GM19468 (cell line): ENCODE data around the gene ALOX5AP.

ENCODE experiments used
- ATAC-seq: cut with Tn5 transposase; IDR thresholded peaks from one replicate; pipeline ENCODE4 v1.9.1; 2021; ENCODE audit warnings: mild to moderate bottlenecking, moderate library complexity, moderate number of reproducible peaks; ENCODE audit not compliant: unreplicated experiment; ENCODE audit errors: extremely low read depth

The ALOX5AP gene

GRCh38 chr13:30791354-30792001, 56.1 kb downstream of the ALOX5AP start:
- no peak for ATAC-seq

- no peak for ATAC-seq
Observed at GRCh38 chr13:30792285-30793000, 57.1 kb downstream of the ALOX5AP start.

GRCh38 chr13:30796132-30796572, 60.8 kb downstream of the ALOX5AP start:
- no peak for ATAC-seq

- no peak for ATAC-seq
Observed at GRCh38 chr13:30796631-30797601, 61.6 kb downstream of the ALOX5AP start.

- no peak for ATAC-seq
Observed at GRCh38 chr13:30797847-30798535, 62.6 kb downstream of the ALOX5AP start.

GRCh38 chr13:30798776-30799355, 63.5 kb downstream of the ALOX5AP start:
- ATAC-seq = no peak

GRCh38 chr13:30799356-30799824, 64.0 kb downstream of the ALOX5AP start:
- no peak for ATAC-seq

GRCh38 chr13:30800107-30800506, 64.8 kb downstream of the ALOX5AP start:
- no peak for ATAC-seq

- ATAC-seq = no peak
Observed at GRCh38 chr13:30802501-30802900, 67.2 kb downstream of the ALOX5AP start.

- peak; percentile 81 for ATAC-seq
Observed at GRCh38 chr13:30802953-30803478, 67.7 kb downstream of the ALOX5AP start.

- no peak for ATAC-seq
Observed at GRCh38 chr13:30803749-30804148, 68.4 kb downstream of the ALOX5AP start.

- no peak for ATAC-seq
Observed at GRCh38 chr13:30804474-30804873, 69.1 kb downstream of the ALOX5AP start.

- no peak for ATAC-seq
Observed at GRCh38 chr13:30805132-30805537, 69.8 kb downstream of the ALOX5AP start.

- no peak for ATAC-seq
Observed at GRCh38 chr13:30805603-30806011, 70.3 kb downstream of the ALOX5AP start.

- no peak for ATAC-seq
Observed at GRCh38 chr13:30806784-30807183, 71.4 kb downstream of the ALOX5AP start.

- no peak for ATAC-seq
Observed at GRCh38 chr13:30807392-30807791, 72.0 kb downstream of the ALOX5AP start.

GRCh38 chr13:30808600-30808999, 73.3 kb downstream of the ALOX5AP start:
- ATAC-seq = no peak

- ATAC-seq = no peak
Observed at GRCh38 chr13:30809787-30810186, 74.4 kb downstream of the ALOX5AP start.

GRCh38 chr13:30810261-30810701, 74.9 kb downstream of the ALOX5AP start:
- no peak for ATAC-seq
